Stimulated activated CD4-positive, alpha-beta T cell treated with anti-CD3 and anti-CD28 coated beads, Interleukin-15, amount 100 ng/mL, for 24 hours (primary cell): ENCODE measurements around the gene RASA4B.
A peak's percentile ranks its signal among the peaks of the same experiment; 100 is the strongest.

ENCODE experiments used
- DNase-seq: peaks from one replicate; pipeline ENCODE4 v3.0.0-alpha.2; 2020

RASA4B gene

DNA sequence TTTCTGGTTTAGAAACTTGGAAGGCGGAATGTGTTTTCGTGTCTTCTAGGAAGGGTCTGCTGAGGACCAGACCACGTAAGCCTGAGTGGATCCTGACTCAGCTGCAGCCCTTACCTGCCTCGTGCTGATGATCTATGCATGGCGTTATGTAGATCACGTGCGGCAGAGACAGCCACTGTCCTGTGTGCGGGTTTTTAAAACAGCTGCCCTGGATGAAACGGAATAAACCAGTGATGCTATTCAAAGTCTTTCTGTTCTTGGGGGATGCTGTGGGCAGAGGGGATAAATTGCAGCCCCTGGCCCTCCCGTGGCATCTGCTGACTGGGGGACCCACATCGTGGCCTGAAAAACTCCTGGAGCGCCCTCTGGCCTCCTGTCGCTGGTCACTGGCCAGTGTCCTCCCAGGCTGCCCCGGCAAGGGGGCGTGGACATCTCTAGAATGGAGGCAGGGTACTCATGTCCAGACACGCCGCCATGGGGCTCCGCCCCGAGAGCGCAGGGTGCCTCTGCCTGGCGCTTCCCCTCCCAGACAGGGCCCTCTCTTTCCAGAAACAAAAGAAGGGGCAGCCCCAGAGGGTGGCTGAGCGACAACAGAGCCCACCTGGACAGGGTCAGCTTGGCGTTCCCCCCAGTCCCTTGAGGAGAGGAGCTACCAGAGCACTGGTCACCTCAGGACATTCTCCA, 66.1 kb downstream of the RASA4B start:
- DNase-seq = no peak

DNA sequence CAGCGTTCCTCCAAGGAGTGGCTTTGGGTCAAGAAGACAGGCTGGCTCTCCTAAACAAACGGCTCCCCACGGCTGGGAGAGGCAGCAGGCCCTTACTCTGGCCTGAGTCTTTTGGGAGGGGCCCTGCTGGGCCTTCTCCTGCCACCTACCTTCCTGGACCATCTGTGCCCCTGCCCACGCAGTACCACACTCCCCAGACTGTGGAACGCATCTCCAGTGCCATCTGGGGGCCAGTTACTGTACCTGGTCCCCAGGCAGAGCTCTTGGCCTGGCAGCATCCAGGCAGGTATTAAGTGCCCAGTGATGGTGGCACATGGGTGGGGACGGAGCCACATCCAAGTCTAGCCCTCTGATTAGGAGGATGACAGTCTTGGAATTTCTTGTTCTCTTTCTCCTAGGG, 67.3 kb downstream of the RASA4B start:
- DNase-seq = peak; percentile 61

DNA sequence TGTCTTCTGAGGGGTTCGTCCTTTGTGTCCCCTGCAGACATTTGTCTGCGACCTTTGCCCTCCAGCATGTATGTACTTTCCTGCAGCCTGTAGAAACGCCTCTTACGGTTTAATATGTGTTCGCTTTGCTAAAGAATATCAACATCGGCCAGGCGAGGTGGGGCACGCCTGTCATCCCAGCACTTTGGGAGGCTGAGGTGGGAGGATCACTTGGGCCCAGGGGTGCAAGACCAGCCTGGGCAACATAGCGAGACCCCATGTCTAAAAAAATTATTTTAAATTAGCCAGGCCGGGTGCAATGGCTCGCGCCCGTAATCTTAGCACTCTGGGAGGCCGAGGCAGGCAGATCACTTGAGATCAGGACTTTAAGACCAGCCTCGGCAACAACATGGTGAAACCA, 68.4 kb downstream of the RASA4B start:
- DNase-seq = no peak

DNA sequence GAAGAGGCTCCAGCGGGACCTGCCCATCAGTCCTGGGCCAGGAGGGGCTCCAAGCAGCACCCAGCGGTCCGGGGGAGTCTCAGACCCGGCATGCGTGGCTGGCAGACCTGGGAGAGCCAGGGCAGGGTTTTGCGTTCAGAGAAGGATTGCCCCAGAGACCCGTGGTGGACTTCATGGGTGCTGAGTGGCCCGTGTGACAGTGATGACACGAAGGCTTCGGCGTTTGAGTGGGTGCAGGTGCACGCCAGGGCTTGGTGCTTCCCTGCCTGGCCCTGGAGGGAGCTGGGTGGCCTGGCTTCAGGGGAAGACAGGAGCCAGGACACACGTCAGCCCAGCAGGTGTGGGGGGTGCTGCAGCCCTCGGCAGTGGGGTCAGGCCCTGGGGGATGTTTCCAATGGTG, 70.3 kb downstream of the RASA4B start:
- DNase-seq = no peak

DNA sequence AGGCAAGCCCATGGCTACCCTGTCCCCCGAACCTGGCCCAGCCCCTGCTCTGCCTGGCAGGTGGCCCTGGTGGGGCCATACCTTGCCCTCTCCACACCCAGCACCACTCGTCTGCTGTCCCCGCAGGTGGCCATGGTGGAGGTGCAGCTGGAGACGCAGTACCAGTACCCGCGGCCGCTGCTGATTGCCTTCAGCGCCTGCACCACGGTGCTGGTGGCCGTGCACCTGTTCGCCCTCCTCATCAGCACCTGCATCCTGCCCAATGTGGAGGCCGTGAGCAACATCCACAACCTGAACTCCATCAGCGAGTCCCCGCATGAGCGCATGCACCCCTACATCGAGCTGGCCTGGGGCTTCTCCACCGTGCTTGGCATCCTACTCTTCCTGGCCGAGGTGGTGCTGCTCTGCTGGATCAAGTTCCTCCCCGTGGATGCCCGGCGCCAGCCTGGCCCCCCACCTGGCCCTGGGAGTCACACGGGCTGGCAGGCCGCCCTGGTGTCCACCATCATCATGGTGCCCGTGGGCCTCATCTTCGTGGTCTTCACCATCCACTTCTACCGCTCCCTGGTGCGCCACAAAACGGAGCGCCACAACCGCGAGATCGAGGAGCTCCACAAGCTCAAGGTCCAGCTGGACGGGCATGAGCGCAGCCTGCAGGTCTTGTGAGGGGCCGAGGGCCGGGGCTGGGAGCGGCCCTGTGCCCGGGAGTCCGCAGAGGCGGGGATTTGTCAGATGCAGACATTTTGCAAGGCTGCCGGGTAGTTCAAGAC, 71.0 kb downstream of the RASA4B start:
- DNase-seq = no peak

DNA sequence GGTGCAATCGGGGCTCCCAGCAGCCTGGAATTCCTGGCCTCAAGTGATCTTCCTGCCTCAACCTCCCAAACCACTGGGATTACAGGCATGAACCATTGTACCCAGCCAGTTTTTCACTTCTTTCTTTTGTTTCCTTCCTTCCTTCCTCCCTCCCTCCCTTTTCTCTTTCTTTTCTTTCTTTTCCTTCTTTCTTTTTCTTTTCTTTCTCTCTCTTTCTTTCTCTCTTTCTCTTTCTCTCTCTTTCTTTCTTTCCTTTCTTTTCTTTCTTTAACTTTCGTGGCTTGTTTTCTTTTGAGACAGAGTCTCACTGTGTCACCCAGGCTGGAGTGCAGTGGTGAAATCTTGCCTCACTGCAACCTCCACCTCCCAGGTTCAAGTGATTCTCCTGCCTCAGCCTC, 71.9 kb downstream of the RASA4B start:
- no peak for DNase-seq

DNA sequence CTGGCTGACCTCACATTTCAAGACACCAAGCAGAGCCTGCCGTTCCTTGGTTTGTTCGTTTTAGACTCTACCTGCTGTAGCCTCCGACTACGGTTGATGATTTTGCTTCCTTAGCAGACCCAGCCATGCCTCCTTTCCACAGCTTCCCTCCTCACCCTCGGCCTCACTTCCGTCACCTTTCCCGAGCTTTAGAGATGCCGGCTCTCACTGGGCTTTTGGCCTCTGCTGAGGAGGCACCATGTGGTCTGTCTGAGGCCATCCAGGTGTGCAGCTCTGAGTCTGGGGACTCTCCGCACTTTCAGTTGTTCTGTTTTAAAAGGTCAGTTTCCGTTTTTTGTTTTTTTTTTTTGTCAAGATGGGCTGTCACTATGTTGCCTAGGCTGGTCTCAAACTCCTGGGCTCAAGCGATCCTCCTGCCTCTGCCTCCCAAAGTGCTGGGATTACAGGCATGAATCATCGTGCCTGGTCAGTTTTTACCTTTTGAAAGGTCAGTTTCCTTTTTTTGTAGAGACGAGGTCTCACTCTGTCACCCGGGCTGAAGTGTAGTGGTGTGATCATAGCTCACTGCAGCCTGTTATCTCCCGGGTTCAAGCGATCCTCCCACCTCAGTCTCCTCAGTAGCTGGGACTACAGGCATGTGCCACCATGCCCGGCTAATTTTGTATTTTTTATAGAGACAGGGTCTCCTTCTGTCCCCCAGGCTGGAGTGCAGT, 72.5 kb downstream of the RASA4B start:
- no peak for DNase-seq

DNA sequence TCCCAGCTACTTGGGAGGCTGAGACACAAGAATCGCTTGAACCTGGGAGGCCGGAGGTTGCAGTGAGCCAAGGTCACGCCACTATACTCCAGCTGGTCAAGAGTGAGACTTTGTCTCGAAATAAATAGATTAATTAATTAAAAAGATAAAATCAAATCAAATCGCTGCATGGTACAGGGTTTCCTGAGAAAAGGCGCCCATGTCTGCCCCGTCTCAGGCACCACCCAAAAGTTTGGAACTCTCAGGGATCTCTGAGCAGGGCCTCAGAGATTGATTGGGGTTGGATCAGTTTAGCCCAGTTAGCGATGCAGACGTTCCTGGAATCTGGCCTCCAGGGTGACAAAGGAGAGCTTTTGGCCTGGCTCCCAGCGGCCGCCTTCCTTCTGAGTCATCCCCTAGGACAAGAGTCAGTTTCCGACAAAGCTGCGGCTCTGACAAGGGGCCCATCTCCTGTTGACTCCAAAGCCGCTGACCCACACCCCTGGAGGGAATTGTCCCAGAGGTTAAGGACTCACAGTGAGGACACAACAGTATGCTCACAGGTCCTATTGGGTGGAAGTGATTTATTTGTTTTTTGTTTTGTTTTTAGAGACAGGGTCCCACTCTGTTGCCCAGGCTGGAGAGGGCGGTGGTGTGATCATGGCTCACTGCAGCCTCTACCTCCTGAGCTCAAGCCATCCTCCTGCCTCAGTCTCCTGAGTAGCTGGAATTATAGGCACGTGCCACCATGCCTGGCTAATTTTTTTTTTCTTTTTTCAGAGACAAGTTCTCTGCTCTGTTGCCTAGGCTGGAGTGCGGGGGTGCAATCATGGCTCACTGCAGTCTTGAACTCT, 77.4 kb downstream of the RASA4B start:
- no peak for DNase-seq

DNA sequence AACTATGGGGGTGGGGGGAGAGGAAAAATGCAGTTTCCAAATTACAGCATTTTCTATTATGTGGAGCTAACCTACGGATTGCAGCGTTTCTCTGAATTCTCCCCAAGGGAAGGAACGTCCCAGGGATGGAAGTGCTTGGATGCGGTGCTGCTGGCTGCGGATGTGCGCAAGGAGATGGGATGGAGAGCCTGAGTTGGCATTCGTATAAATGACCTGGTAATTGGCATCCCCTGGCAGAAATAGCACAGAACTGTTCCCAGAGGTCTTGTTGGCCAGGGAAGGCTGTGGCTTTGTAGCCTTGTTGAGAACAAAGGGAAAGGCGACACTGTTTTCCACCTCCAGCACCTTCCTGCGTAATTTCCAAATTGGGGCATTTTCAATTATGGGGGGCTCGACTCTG, 81.5 kb downstream of the RASA4B start:
- DNase-seq = no peak

DNA sequence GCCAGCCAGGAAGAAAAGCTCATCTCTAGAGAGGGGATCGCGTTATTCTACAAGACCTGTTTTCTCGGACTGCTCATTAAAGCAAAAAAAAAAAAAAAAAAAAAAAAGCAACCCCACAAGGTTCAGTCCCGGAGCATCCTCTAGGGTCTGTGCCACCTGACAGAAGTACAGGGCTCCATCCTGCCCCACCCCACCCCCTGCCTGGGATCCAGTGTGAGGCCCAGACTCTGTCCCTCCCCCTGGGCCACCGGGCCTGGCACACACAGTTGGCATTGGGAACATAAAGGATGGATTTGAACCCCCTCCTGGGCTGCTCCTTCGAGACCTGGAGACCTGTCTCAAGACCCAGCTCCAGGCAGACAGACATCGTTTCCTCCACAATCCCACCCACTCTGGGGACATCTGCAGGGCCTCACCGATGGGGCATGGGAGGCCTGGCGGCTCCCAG, 83.5 kb downstream of the RASA4B start:
- DNase-seq = peak; percentile 40

DNA sequence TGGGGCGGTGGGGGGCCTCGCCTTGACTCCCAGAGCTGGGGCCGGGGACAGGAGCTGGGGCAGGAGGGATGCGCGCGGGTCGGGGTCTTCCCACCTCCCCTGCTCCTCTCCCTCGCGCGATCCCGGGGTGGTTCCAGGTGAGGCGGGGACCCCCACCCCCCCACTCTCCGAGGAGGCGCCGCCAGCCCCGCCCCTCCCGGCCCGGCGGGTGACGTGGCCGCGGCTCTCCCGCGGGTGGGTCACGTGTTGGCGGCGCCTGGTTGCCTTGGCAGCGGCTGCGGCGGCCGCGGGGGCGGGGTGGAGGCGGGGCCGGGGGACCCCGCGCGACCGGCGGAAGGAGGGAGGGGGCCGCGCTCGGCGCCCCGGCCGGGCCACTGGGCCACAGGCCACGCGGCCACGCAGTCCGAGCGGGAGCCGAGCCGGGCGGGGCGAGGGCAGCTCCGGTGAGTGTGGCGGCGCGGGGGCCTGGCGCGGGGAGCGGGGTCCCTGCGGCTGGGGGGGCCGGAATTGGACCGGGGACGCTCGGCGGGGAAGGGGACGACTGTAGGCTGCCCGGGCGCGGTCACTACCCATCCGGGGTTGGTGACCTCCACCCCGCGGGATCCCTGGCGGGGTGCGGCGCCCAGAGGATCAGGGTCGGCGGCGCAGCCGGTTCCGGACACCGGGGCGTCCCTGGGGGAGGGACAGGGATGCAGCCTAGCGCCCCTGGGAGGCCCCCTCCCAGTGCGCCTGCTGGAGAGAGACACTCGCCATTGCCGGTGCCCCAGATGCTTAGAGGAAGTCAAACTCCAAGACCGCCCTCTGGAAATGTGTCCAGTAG, 84.1 kb downstream of the RASA4B start, which contains the start of gene ORAI2:
TSS of gene ORAI2 (plus strand) at position 357 of the 820 bp plus-strand sequence. CDS start 5,382 bp downstream, outside the sequence.
- DNase-seq = peak; percentile 91
